Measurements from ENCODE around the gene SLC22A16. TPM values are rescaled to one million over a fixed set of nuclear protein-coding genes. Genes with fewer than 3 reads are reported as not detected.

The SLC22A16 gene
- total RNA-seq, 4 donors from 2014 or later, result not detected

GRCh38 chr6:110412360-110412759 lies 64.1 kb downstream of the SLC22A16 start:
- no peak overlapping the region for H3K4me3 ChIP-seq
- DNase-seq (no peak), ATAC-seq (no peak)
- TF ChIP-seq POLR2A (IDR thresholded peaks at IDR 0.05), result no peak
- TF ChIP-seq CTCF (IDR thresholded peaks at IDR 0.05 in 4 of 5, conservative IDR thresholded peaks at IDR 0.05 in 1 of 5), result no peak
- in situ Hi-C loops (cut with MboI; ENCODE audit: low sequenced_read_pairs in 4 of 4), result no loop called here
- H3K27me3 ChIP-seq, result no peaks in the 10 kb centered on the region
- H3K4me1 ChIP-seq, result peaks cover 14 to 16% of the 10 kb centered on the region in 2 donors
- intact Hi-C loops (cut with DNase I; ENCODE audit: low total_unique reads), result no loop called here
- peaks cover 0 to 9% of the 10 kb centered on the region in 2 donors for H3K36me3 ChIP-seq
- no peaks in the 10 kb centered on the region for H3K9me3 ChIP-seq
- H3K27ac ChIP-seq, result peak overlapping the region in 1 of 4 donors; percentile 92

GRCh38 chr6:110410511-110410910 lies 65.9 kb downstream of the SLC22A16 start:
- no peaks in the 10 kb centered on the region for H3K9me3 ChIP-seq
- no peak overlapping the region for H3K4me3 ChIP-seq
- no peaks in the 10 kb centered on the region for H3K27me3 ChIP-seq
- in situ Hi-C loops (cut with MboI; ENCODE audit: low sequenced_read_pairs in 4 of 4) (no loop called here), intact Hi-C loops (cut with DNase I; ENCODE audit: low total_unique reads) (no loop called here)
- ATAC-seq (no peak), DNase-seq (no peak)
- H3K4me1 ChIP-seq, result peaks cover 14 to 16% of the 10 kb centered on the region in 2 donors
- TF ChIP-seq CTCF (IDR thresholded peaks at IDR 0.05 in 4 of 5, conservative IDR thresholded peaks at IDR 0.05 in 1 of 5) (no peak), POLR2A (IDR thresholded peaks at IDR 0.05) (no peak)
- peaks cover 0 to 17% of the 10 kb centered on the region in 2 donors for H3K36me3 ChIP-seq
- no peak overlapping the region for H3K27ac ChIP-seq

GRCh38 chr6:110409794-110410193 lies 66.6 kb downstream of the SLC22A16 start:
- TF ChIP-seq CTCF (IDR thresholded peaks at IDR 0.05 in 4 of 5, conservative IDR thresholded peaks at IDR 0.05 in 1 of 5), result no peak
- no peak for TF ChIP-seq POLR2A (IDR thresholded peaks at IDR 0.05)
- H3K27me3 ChIP-seq, result no peaks in the 10 kb centered on the region
- H3K27ac ChIP-seq, result no peak overlapping the region
- no peaks in the 10 kb centered on the region for H3K9me3 ChIP-seq
- ATAC-seq (no peak), DNase-seq (no peak)
- no peak overlapping the region for H3K4me3 ChIP-seq
- in situ Hi-C loops (cut with MboI; ENCODE audit: low sequenced_read_pairs in 4 of 4) (no loop called here), intact Hi-C loops (cut with DNase I; ENCODE audit: low total_unique reads) (no loop called here)
- H3K4me1 ChIP-seq, result peaks cover 10 to 13% of the 10 kb centered on the region in 2 donors
- H3K36me3 ChIP-seq, result peaks cover 0 to 17% of the 10 kb centered on the region in 2 donors

GRCh38 chr6:110408901-110409300 lies 67.5 kb downstream of the SLC22A16 start:
- intact Hi-C loops (cut with DNase I; ENCODE audit: low total_unique reads), result no loop called here
- ATAC-seq, result no peak
- no peak for TF ChIP-seq POLR2A (IDR thresholded peaks at IDR 0.05)
- Histone ChIP-seq H3K4me1 (peaks cover under 1 to 4% of the 10 kb centered on the region in 2 donors), H3K27me3 (no peaks in the 10 kb centered on the region), H3K27ac (no peak overlapping the region), H3K36me3 (peaks cover 0 to 17% of the 10 kb centered on the region in 2 donors), H3K4me3 (no peak overlapping the region), H3K9me3 (no peaks in the 10 kb centered on the region)
- no peak for DNase-seq
- in situ Hi-C loops (cut with MboI; ENCODE audit: low sequenced_read_pairs in 4 of 4), result no loop called here

- TF ChIP-seq CTCF (IDR thresholded peaks at IDR 0.05 in 4 of 5, conservative IDR thresholded peaks at IDR 0.05 in 1 of 5), result no peak
- intact Hi-C loops (cut with DNase I; ENCODE audit: low total_unique reads) (no loop called here), in situ Hi-C loops (cut with MboI; ENCODE audit: low sequenced_read_pairs in 4 of 4) (no loop called here)
- Histone ChIP-seq H3K4me1 (no peaks in the 10 kb centered on the region), H3K4me3 (no peak overlapping the region), H3K27ac (no peak overlapping the region), H3K9me3 (no peaks in the 10 kb centered on the region), H3K36me3 (peaks cover 0 to 17% of the 10 kb centered on the region in 2 donors), H3K27me3 (no peaks in the 10 kb centered on the region)
- ATAC-seq (no peak), DNase-seq (no peak)
These were observed 71.8 kb downstream of the SLC22A16 start for GRCh38 chr6:110404607-110405006.

All from gastrocnemius medialis (tissue), 4 donors.